ENCODE results near the gene PRR12.
"Not testable (repeated sequence)": the region's sequence is repeated elsewhere in the genome, so short reads cannot be mapped to it uniquely, and the experiment has no call there.

PRR12 gene

GRCh38 chr19:49624967-49625910 is 34.3 kb downstream of the PRR12 start:
- DNase-seq (ENCODE audit: low spot score), result no peak

GRCh38 chr19:49626226-49626625 is 35.2 kb downstream of the PRR12 start:
- no peak for DNase-seq (ENCODE audit: low spot score)

- no peak for DNase-seq (ENCODE audit: low spot score)
Observed at GRCh38 chr19:49629659-49630058, 38.7 kb downstream of the PRR12 start.

GRCh38 chr19:49631014-49631588 is 40.1 kb downstream of the PRR12 start:
- DNase-seq (ENCODE audit: low spot score), result no peak

- no peak for DNase-seq (ENCODE audit: low spot score)
Observed at GRCh38 chr19:49631610-49632192, 40.7 kb downstream of the PRR12 start.

GRCh38 chr19:49632576-49632975 is 41.6 kb downstream of the PRR12 start:
- DNase-seq (ENCODE audit: low spot score), result no peak

GRCh38 chr19:49633273-49633672 is 42.3 kb downstream of the PRR12 start:
- DNase-seq (ENCODE audit: low spot score), result not testable (repeated sequence)

GRCh38 chr19:49635530-49636232 is 44.7 kb downstream of the PRR12 start:
- DNase-seq (ENCODE audit: low spot score), result no peak

GRCh38 chr19:49636233-49636932 is 45.4 kb downstream of the PRR12 start:
- no peak for DNase-seq (ENCODE audit: low spot score)

GRCh38 chr19:49637821-49638738 is 47.1 kb downstream of the PRR12 start:
- peak; percentile 85 for DNase-seq (ENCODE audit: low spot score)

- no peak for DNase-seq (ENCODE audit: low spot score)
Observed at GRCh38 chr19:49639401-49640112, 48.6 kb downstream of the PRR12 start.

GRCh38 chr19:49640113-49640898 is 49.3 kb downstream of the PRR12 start, which contains the start of gene RRAS:
RRAS (minus strand) TSS chr19:49640143; CDS start chr19:49640098, 45 bp downstream.
- DNase-seq (ENCODE audit: low spot score), result peak; percentile 99

- peak; percentile 99 for DNase-seq (ENCODE audit: low spot score)
Observed at GRCh38 chr19:49641688-49642491, 50.9 kb downstream of the PRR12 start, which contains the start of gene SCAF1. SCAF1 (plus strand) TSS chr19:49642209; CDS start chr19:49645027, 2,818 bp downstream.

- peak; percentile 29 for DNase-seq (ENCODE audit: low spot score)
Observed at GRCh38 chr19:49642492-49643035, 51.6 kb downstream of the PRR12 start.

- DNase-seq (ENCODE audit: low spot score), result no peak
Observed at GRCh38 chr19:49643466-49643865, 52.5 kb downstream of the PRR12 start.

- DNase-seq (ENCODE audit: low spot score), result no peak
Observed at GRCh38 chr19:49645592-49645991, 54.6 kb downstream of the PRR12 start.

- DNase-seq (ENCODE audit: low spot score), result no peak
Observed at GRCh38 chr19:49645995-49646394, 55.0 kb downstream of the PRR12 start.

- DNase-seq (ENCODE audit: low spot score), result no peak
Observed at GRCh38 chr19:49646586-49646985, 55.6 kb downstream of the PRR12 start.
